Activated CD8-positive, alpha-beta T cell treated with anti-CD3 and anti-CD28 coated beads for 36 hours (primary cell): ENCODE measurements around the gene H19. TPM values are rescaled to one million over a fixed set of nuclear protein-coding genes. Genes with fewer than 3 reads are reported as not detected.

Experiments used
- ATAC-seq: fragments of 200-7000 bp; cut with Tn5 transposase; one replicate; pipeline ENCODE4 v1.10.0; 2021; ENCODE audit warnings: mild to moderate bottlenecking, moderate library complexity
- CTCF ChIA-PET: fragments of 350-600 bp; sonication (Branson Sonifier 250); formaldehyde crosslinking; loops from one replicate; lab custom pipeline; 2021; ENCODE audit warnings: antibody characterized with exemption; lab: Charles Lee
- POLR2A ChIA-PET: fragments of 350-600 bp; sonication (Branson Sonifier 250); formaldehyde crosslinking; loops from one replicate; lab custom pipeline; 2021; ENCODE audit warnings: antibody characterized with exemption; lab: Charles Lee
- DNase-seq: peaks from one replicate; pipeline ENCODE4 v3.0.0-alpha.2; 2020
- H3K27ac Mint-ChIP-seq: one replicate; pipeline ENCODE4 v1.8.0; 2021; ENCODE audit warnings: mild to moderate bottlenecking, mixed read lengths
- H3K27me3 Mint-ChIP-seq: one replicate; pipeline ENCODE4 v1.8.0; 2021; ENCODE audit warnings: mixed read lengths
- H3K36me3 Mint-ChIP-seq: one replicate; pipeline ENCODE4 v1.8.0; 2021; ENCODE audit warnings: low read depth, mixed read lengths
- H3K4me1 Mint-ChIP-seq: one replicate; pipeline ENCODE4 v1.8.0; 2021; ENCODE audit warnings: low read depth, mixed read lengths
- H3K4me3 Mint-ChIP-seq: one replicate; pipeline ENCODE4 v1.8.0; 2021; ENCODE audit warnings: mild to moderate bottlenecking, moderate library complexity, mixed read lengths
- H3K9me3 Mint-ChIP-seq: one replicate; pipeline ENCODE4 v1.8.0; 2021; ENCODE audit warnings: mixed read lengths
- CTCF ChIP-seq: fragments of 200-600 bp; IDR thresholded peaks from one replicate; pipeline ENCODE4 v1.8.0; 2022; ENCODE audit warnings: antibody characterized with exemption, mild to moderate bottlenecking
- intact Hi-C: fragments of 100-400 bp; cut with micrococcal nuclease; formaldehyde crosslinking; loops from one replicate; pipeline ENCODE4 v1.10.0; 2022
- total RNA-seq, 2 experiments: library from RNA; stranded (reverse); gene quantifications; one replicate each; pipeline ENCODE4 v1.2.3, GENCODE V29; 2021

Gene H19
- total RNA-seq, 2 experiments from 2014 or later = not detected

DNA sequence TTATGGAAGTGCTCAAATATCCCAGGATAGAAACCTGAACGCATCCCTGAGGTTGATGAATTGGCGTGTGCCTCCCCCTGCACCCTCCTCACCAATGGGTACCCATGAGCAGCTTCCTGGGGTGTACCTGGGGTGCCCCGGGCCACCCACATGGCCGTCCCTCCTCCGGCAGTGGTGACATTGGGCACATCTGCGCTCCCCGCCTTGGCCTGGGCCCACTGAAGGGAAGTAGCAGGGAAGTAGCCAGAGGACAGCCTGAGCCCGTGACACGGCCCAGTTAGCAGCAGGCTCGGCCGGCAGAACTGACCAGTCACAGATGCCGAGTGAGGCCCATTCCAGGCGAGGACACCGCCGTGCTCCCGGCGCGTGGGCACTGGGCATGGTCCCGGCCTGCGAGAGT, 33.8 kb downstream of the H19 start:
- no peak for TF ChIP-seq CTCF
- Mint-ChIP-seq H3K9me3 (no peaks in the 10 kb centered on the region), H3K36me3 (no peaks in the 10 kb centered on the region), H3K27me3 (no peaks in the 10 kb centered on the region), H3K4me1 (no peaks in the 10 kb centered on the region), H3K4me3 (no peak overlapping the region), H3K27ac (no peak overlapping the region)
- intact Hi-C loops = no loop called here
- no peak for ATAC-seq
- ChIA-PET POLR2A (no interaction called here), CTCF (no interaction called here)
- DNase-seq = no peak

DNA sequence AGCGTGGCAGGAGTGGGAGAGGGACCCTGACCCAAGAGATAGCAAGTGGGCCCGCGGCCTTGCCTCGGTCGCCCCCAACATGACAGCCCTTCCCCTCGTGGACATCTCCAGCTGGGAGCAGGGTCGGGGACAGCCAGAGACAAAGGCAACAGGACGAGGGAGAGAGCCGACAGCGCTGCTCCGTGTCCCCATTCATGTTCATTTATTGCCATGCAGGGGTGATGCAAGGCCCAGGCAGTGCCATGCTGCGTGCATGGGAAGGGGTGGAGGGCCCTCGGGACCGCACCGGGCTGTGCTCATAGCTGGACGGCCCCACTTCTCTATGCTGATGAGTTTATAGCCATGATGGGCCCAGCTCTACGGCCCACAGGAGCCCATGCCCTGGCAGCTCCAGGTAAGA, 37.9 kb downstream of the H19 start:
- Mint-ChIP-seq H3K4me1 (no peaks in the 10 kb centered on the region), H3K36me3 (no peaks in the 10 kb centered on the region), H3K9me3 (no peaks in the 10 kb centered on the region), H3K27ac (no peak overlapping the region), H3K4me3 (no peak overlapping the region), H3K27me3 (no peaks in the 10 kb centered on the region)
- TF ChIP-seq CTCF = no peak
- ChIA-PET CTCF (no interaction called here), POLR2A (no interaction called here)
- ATAC-seq (no peak), DNase-seq (no peak)
- intact Hi-C loops = no loop called here

- DNase-seq = no peak
- no peaks in the 10 kb centered on the region for H3K27me3 Mint-ChIP-seq
- no peak for TF ChIP-seq CTCF
- CTCF ChIA-PET = interaction anchor here (1.3 kb wide), 1 partner anchor 76 kb away, joined by 3 read pairs; no protein-coding TSS in a partner anchor
- POLR2A ChIA-PET = no interaction called here
- no peaks in the 10 kb centered on the region for H3K4me1 Mint-ChIP-seq
- ATAC-seq = no peak
- intact Hi-C loops = no loop called here
- no peak overlapping the region for H3K4me3 Mint-ChIP-seq
- H3K9me3 Mint-ChIP-seq = no peaks in the 10 kb centered on the region
- H3K36me3 Mint-ChIP-seq = no peaks in the 10 kb centered on the region
- no peak overlapping the region for H3K27ac Mint-ChIP-seq
Measured at GRCh38 chr11:1958367-1958766, 39.3 kb downstream of the H19 start.

GRCh38 chr11:1953489-1954266, 44.0 kb downstream of the H19 start:
- H3K27ac Mint-ChIP-seq = no peak overlapping the region
- ChIA-PET CTCF (interaction anchor here (0.6 to 2.7 kb wide), 7 partner anchors 46 to 379 kb away, joined by 3 to 9 read pairs (median 4); no protein-coding TSS in a partner anchor), POLR2A (no interaction called here)
- no peak overlapping the region for H3K4me3 Mint-ChIP-seq
- TF ChIP-seq CTCF = no peak
- H3K4me1 Mint-ChIP-seq = no peaks in the 10 kb centered on the region
- H3K36me3 Mint-ChIP-seq = no peaks in the 10 kb centered on the region
- no peaks in the 10 kb centered on the region for H3K9me3 Mint-ChIP-seq
- intact Hi-C loops = no loop called here
- ATAC-seq (peak; percentile 91), DNase-seq (peak; percentile 30)
- no peaks in the 10 kb centered on the region for H3K27me3 Mint-ChIP-seq

- no peaks in the 10 kb centered on the region for H3K36me3 Mint-ChIP-seq
- no peaks in the 10 kb centered on the region for H3K9me3 Mint-ChIP-seq
- no peak for TF ChIP-seq CTCF
- intact Hi-C loops = no loop called here
- H3K4me1 Mint-ChIP-seq = no peaks in the 10 kb centered on the region
- no peaks in the 10 kb centered on the region for H3K27me3 Mint-ChIP-seq
- no peak overlapping the region for H3K4me3 Mint-ChIP-seq
- ChIA-PET CTCF (interaction anchor here (1.8 kb wide), 1 partner anchor 49 kb away, joined by 5 read pairs; no protein-coding TSS in a partner anchor), POLR2A (no interaction called here)
- DNase-seq = no peak
- no peak for ATAC-seq
- no peak overlapping the region for H3K27ac Mint-ChIP-seq
Measured at GRCh38 chr11:1952806-1953482, 44.7 kb downstream of the H19 start.
